HG02571 (cell line): ENCODE data around the gene STKLD1.
"Not testable (repeated sequence)": the region's sequence is repeated elsewhere in the genome, so short reads cannot be mapped to it uniquely, and the experiment has no call there.

Experiments used
- ATAC-seq: cut with Tn5 transposase; IDR thresholded peaks from one replicate; pipeline ENCODE4 v1.9.1; 2021; ENCODE audit warnings: mild to moderate bottlenecking, moderate library complexity; ENCODE audit not compliant: unreplicated experiment

STKLD1 gene

DNA sequence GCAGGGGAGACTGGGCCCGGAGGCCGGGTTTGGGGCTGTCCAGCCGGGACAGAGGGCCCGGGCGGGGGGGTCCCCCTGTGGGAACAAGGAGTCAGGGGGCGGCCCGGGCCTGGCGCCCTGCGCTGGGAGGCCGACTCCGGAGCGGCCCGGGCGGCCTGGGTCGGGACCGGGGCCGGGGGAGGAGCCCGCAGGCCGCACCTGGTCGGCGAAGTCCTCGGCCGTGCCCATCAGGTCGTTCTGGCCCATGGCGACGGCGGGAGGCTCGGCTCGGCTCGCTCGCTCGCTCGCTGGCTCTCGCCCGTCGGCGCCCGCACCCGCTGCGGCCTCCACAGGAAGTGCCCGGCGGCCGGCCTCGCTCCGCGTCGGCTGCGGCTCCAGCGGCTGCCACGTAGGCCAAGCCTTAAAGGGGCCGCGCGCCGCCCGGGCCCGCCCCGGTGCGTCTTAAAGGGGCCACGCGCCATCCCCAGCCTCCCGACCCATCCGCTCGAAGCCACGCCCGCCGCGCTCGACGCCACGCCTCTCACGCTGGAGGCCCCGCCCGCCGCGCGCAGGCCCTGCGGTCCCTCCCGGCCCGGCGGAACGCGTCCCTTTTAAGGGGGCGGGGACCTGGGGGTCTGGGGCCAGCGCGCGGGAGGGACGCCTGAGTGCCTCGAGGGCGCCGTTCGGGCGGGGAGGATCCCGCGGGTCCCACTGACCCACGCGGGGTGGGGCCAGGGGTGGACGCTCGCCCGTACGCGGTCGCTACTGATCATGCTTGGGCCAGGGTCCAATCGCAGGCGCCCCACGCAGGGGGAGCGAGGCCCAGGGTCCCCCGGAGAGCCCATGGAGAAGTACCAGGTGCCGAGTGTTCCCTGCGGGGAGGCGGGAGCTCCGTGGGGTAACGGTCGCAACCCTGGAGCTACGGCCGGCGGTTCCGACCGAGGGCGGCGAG lies at the start of gene STKLD1, which contains the start of gene SURF4:
STKLD1 (plus strand) TSS at position 643 of the 931 bp plus-strand sequence; CDS start at position 751, 108 bp downstream.
SURF4 (minus strand) TSS at position 337 of the 931 bp plus-strand sequence; CDS start at position 246, 91 bp downstream.
- ATAC-seq = peak; percentile 83

DNA sequence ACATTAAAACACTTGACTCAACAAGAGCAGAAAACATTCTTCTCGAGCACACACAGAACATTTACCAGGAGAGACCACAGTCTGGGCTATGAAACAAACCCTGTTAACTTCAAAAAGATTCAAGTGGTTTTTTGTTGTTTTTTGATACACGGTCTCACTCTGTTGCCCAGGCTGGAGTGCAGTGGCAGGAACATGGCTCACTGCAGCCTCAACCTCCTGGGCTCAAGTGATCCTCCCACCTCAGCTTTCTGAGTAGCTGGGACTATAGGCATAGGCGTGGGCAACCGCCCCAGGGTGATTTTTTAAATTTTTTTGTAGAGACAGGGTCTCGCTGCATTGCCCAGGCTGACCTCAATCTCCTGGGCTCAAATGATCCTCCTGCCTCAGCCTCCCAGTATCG lies 49.1 kb upstream of the STKLD1 start:
- ATAC-seq = not testable (repeated sequence)

- ATAC-seq = no peak
Measured at GRCh38 chr9:133327834-133328484, 48.2 kb upstream of the STKLD1 start.

DNA sequence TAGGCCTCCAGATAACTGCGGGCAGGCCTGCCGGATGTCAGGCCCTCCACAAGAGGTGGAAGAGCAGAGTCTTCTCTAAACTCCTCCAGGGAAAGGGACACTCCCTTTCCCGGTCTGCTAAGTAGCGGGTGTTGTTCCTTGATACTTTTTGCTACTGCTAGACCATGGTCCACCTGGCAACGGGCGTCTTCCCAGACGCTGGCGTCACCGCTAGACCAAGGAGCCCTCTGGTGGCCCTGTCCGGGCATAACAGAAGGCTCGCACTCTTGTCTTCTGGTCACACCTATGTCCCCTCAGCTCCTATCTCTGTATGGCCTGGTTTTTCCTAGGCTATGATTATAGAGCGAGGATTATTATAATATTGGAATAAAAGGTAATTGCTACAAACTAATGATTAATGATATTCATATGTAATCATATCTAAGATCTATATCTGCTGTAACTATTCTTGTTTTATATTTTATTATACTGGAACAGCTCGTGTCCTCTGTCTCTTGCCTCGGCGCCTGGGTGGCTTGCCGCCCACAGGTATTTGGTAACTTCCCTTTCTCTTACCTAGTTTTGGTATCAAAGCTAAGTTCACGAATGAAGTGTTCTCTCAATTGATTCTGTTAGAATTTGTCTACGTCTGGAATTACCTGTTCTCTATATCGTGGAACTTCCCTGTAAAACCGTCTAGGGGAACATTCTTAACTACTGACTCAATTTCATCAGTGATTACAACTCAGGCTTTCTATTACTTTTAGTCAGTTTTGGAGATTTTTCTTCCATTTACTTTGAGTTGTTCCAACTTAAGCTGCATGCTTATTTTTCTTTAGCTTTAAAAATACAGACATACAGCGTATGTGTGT lies 46.6 kb upstream of the STKLD1 start:
- not testable (repeated sequence) for ATAC-seq

- no peak for ATAC-seq
Measured at GRCh38 chr9:133331221-133331620, 44.9 kb upstream of the STKLD1 start.

DNA sequence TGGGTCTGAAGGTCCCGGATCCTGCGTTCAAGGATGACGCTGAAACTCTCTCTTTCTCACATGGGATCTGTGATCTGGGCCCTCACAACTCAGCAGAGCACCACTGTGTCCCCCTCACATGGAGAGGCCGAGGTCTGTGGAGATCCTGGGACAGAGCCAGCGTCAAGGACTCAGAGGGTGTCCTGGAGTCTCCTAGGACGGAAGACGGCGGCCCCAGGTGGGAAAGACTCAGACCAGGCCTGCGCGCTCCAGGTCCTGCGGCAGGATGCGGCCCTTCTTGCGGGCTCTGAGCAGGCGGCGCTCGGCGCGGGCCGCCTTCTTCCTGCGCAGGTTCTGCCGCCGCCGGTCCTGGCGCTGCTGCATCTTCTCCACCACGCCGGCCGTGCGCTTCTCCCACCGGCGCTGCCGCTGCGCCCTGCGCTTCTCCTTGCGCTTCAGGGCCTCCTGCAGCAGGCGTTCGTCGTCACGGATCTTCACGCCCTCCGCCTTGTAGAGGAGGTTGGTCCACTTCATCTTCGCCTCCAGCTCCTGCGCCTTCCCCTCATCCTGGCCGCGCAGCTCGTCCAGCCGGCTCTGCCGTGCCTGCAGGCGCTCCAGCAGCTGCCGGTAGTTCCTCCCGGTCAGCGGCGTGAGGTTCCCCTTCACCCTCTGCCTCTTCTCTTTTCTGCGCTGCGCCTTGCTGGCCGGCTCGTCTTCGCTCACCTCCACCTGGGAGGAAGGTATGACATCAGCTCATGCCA lies 44.4 kb upstream of the STKLD1 start:
- ATAC-seq = no peak

DNA sequence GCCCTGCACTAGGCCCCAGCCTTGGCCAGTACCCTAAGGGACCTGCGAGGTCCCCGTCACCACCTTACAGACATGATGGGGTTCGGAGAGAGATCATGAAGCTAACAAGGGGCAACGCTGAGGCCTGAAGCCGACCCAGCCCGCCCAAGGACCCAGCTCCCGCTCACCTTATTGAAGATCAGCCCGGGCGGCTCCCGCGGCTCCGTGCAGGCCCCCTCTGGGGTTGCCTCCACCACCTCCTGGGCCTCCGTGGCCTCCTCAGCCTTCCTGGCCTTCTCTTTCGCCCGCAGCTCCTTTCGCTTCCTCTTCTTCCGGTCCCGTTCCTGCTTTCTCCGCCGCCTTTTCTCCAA lies 43.8 kb upstream of the STKLD1 start:
- ATAC-seq = no peak

DNA sequence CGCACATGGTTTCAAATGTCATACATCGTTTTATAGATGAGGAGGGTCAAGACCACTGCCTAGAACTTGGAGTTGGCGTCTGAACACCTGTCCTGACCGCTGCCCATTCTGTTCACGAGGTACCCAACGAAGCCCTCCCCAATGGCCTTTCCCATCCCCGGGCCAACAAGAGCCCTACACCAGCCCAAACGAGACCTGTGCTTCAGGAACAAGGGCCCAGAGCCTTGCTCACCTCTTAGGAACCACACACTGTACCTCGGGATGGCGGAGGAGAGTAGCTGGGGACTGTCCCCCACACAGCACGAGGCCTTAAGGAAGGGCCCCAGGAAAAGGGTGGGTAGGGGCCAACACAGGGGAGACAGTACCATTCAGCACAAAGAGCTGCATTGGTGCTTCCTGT lies 43.2 kb upstream of the STKLD1 start:
- ATAC-seq = no peak

- no peak for ATAC-seq
Measured at GRCh38 chr9:133333566-133333965, 42.6 kb upstream of the STKLD1 start.

- no peak for ATAC-seq
Measured at GRCh38 chr9:133334161-133334560, 42.0 kb upstream of the STKLD1 start.

GRCh38 chr9:133334888-133335287 lies 41.3 kb upstream of the STKLD1 start:
- not testable (repeated sequence) for ATAC-seq

GRCh38 chr9:133335924-133336811 lies 40.0 kb upstream of the STKLD1 start, which contains the start of gene SURF6:
Gene SURF6, minus strand, starts transcription at chr9:133336188. Its CDS starts 56 bp downstream, at chr9:133336132.
- ATAC-seq = peak; percentile 78

GRCh38 chr9:133339641-133340040 lies 36.5 kb upstream of the STKLD1 start:
- ATAC-seq = no peak

DNA sequence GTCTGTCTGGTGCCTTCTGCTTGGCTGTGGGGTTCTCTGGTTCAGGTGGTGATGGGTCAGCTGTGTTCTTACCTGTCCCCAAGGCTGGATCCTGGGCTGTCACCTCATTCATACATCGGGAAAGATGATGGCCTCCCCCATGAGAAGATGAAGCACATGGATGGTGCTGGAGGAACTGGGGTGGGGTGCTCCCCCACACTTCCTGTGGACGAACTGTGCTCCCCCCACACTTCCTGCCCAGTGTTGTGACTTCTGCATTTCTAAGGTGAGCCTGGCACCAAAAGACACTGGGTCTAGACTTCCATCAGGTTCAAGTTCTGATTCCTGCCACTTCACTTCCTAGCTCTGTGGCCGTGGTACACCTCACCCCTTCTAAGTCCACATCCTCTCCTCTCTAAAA lies 35.9 kb upstream of the STKLD1 start:
- ATAC-seq = no peak

DNA sequence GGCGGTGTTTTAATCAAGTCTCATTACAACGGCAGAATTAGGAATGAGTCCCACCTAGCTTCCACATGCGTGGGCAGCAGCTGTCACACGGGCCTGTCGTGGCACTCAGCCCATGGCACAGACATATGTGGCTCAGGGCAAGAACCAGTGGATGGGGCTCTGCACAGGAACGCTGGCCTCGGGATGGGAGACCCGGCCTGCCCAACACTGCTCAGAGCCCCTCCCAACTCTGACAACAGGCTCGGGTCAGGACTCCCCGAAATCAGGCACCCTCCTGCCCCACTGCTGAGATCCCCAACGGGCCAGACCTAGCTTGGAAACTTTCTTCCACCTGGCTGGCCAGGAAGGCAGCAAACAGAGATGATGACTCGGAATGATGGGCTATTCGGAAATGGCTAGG lies 35.2 kb upstream of the STKLD1 start:
- no peak for ATAC-seq

- no peak for ATAC-seq
Measured at GRCh38 chr9:133341369-133342068, 34.6 kb upstream of the STKLD1 start.

DNA sequence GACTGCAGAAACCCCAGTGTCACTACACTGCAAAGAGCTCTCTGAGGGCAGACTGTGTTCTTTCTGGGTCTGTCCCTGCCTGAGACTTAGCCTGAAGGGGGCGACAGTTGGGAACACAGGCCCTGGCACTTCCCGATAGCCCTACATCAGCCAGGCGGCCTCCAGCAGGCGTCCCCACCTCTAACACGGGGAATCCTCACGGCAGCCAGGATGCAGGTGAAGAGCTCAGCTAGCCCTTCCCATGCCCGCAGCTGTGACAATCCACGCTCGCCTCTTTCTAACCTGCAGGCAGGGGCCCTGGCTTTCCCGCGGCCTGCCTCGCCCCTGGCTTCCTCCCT lies 34.1 kb upstream of the STKLD1 start:
- no peak for ATAC-seq

- no peak for ATAC-seq
Measured at GRCh38 chr9:133342570-133342969, 33.6 kb upstream of the STKLD1 start.

- no peak for ATAC-seq
Measured at GRCh38 chr9:133344071-133344470, 32.1 kb upstream of the STKLD1 start.
